NCI-H1105 (cell line): ENCODE results near the gene SLC4A7.
A peak's percentile ranks its signal among the peaks of the same experiment; 100 is the strongest.
"Not testable (repeated sequence)": the region's sequence is repeated elsewhere in the genome, so short reads cannot be mapped to it uniquely, and the experiment has no call there.

Experiments used
- DNase-seq: peaks from one replicate; lab custom pipeline; 2025; lab: John Stamatoyannopoulos, UW

The SLC4A7 gene

GRCh38 chr3:27484015-27484844 lies at the start of gene SLC4A7:
SLC4A7 (minus strand) TSS chr3:27484384; CDS start chr3:27484126, 258 bp downstream.
- peak; percentile 80 for DNase-seq

- DNase-seq: no peak
Observed at GRCh38 chr3:27533261-27533607, 49.0 kb upstream of the SLC4A7 start.

GRCh38 chr3:27532426-27533260 lies 48.5 kb upstream of the SLC4A7 start:
- no peak for DNase-seq

DNA sequence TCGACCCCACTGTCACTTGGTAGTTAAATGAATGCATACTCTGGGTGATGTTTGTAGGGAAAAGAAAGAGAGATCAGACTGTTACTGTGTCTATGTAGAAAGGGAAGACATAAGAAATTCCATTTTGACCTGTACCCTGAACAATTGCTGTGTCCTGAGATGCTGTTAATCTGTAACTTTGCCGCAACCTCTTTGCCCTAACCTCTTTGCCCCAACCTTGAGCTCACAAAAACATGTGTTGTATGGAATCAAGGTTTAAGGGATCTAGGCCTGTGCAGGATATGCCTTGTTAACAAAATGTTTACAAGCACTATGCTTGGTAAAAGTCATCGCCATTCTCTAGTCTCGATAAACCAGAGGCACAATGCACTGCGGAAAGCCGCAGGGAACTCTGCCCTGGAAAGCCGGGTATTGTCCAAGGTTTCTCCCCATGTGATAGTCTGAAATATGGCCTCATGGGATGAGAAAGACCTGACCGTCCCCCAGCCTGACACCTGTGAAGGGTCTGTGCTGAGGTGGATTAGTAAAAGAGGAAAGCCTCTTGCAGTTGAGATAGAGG lies 47.1 kb upstream of the SLC4A7 start:
- DNase-seq: not testable (repeated sequence)

- no peak for DNase-seq
Observed at GRCh38 chr3:27528791-27529190, 44.6 kb upstream of the SLC4A7 start.

GRCh38 chr3:27526614-27527315 lies 42.6 kb upstream of the SLC4A7 start:
- no peak for DNase-seq

- no peak for DNase-seq
Observed at GRCh38 chr3:27521872-27522265, 37.7 kb upstream of the SLC4A7 start.

DNA sequence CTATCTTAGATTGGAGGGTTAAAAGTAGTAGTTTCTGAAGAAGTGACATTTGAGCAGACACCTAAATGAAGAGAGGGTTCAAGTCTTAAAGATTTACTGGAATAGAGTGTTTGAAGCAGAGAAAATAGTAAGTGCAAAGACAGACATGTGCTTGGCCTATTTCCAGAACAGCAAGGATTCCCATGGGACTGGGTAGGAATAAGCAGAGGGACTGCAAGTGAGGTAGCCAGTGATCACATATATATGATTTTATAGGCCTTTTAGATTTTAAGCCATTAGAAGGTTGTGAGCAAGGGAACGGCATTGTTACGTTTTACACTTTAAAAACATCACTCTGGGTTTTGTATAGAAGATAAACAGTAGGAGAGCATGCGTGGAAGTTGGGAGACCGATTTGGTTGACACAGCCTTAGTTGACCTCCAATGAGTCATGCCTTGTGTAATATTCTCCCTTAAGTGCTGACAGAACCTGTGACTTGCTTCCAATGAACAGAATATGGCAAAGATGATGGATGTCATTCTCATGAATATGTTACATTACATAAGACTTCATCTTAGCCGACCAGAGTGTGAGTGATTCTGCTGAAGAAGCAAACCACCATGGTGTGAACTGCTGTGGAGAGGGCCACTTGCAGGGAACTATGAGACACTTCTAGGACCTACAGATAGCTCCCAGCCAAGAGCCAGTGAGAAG lies 37.1 kb upstream of the SLC4A7 start:
- no peak for DNase-seq

GRCh38 chr3:27511724-27512422 lies 27.7 kb upstream of the SLC4A7 start:
- no peak for DNase-seq

DNA sequence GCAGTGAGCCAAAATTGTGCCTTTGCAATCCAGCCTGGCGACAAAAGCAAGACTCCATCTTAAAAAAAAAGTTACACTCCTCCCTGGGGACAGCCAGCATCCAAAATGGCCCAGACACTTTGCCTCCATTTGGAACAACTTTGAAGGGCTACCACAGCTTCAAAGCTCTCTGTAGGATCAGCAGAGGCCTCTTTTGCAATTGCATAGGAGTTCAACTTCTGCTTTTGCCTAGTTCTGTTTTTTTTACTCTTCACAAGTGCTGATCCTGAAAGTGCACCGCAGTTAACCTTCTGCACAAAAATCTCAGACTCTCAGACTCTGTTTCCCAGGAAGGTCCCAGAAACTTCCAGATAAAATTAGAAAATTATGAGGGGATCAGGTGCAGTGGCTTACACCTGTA lies 25.2 kb upstream of the SLC4A7 start:
- no peak for DNase-seq

- DNase-seq: no peak
Observed at GRCh38 chr3:27508424-27508823, 24.2 kb upstream of the SLC4A7 start.

DNA sequence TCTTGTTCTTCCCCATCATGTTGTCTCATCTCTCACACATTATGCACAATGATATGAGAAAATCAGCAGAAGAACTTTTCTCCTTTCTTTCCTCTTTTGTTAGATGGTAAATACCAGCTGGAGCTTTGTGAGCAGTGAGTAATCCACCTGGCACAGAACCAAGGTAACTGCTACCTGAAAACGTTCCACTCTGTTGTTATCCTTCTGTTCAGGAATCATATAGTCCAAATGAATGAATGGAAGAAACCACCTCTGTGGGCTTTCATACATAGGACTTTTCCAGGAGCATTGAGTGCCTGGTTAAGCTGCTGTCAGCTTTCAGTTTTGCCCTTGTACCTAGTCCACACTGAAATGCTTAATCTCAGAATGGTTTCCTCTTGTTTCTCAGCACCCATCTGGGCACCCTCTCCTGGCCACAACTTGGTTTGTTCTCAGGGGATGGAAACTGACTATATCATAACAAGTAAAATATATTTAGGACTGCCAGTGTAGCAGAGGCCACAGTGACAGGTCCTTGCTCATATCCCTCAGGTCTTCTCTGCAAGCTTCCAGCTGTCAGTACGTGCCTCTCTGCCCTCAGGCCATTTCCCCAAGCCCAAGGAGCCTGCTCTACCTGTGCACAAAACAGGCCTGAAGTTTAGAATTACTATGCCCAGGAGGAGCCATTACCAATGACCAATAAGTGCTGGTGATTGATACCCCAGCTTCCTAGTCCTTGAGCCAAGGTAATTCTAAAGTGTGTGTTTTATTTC lies 23.5 kb upstream of the SLC4A7 start:
- DNase-seq: no peak

GRCh38 chr3:27507111-27507510 lies 22.9 kb upstream of the SLC4A7 start:
- DNase-seq: no peak

GRCh38 chr3:27504749-27505148 lies 20.6 kb upstream of the SLC4A7 start:
- no peak for DNase-seq

GRCh38 chr3:27503526-27503925 lies 19.3 kb upstream of the SLC4A7 start:
- no peak for DNase-seq

DNA sequence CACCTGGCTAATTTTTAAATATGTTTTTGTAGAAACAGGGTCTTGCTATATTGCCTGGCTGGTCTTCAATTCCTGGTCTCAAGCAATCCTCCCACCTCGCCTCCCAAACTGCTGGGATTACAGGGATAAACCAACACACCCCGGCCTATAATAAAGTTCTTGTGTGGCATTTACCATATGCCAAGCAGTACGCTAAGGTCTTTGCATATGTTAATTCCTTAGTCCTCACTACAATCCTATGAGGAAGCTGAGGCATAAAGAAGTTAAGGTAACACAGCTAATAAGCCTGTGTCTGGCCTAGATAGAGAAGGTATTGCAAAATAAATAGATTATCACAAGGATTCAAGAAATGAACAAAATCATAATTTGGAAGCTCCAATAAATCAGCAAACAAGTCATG lies 17.6 kb upstream of the SLC4A7 start:
- no peak for DNase-seq

DNA sequence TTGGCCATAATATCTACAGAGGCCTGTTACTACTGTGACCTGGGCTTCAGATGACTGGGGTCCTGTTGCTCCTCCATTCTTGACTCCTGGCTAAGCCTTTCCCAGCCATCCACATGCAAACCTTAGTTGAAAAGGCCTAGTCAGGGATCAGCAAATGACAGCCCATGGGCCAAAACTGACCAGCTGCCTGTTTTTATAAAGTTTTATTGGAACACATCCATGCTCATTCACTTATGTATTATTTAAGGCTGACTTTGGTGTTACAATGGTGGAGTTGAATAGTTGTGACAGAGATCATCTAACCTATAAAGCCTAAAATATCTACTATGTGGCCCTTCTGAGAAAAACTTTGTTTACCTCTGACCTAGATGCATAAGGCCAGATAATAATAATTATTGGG lies 16.8 kb upstream of the SLC4A7 start:
- no peak for DNase-seq

- no peak for DNase-seq
Observed at GRCh38 chr3:27500035-27500434, 15.9 kb upstream of the SLC4A7 start.

- DNase-seq: no peak
Observed at GRCh38 chr3:27494784-27495183, 10.6 kb upstream of the SLC4A7 start.

GRCh38 chr3:27488821-27489220 lies 4.6 kb upstream of the SLC4A7 start:
- DNase-seq: no peak
